Esophagus (tissue), 2 donors: Measurements from ENCODE around the gene BTF3L4. TPM values are rescaled to one million over a fixed set of nuclear protein-coding genes. Genes with fewer than 3 reads are reported as not detected.
"Not testable (repeated sequence)": the region's sequence is repeated elsewhere in the genome, so short reads cannot be mapped to it uniquely, and the experiment has no call there.

Experiments
- H3K27ac ChIP-seq, 2 donors: one replicate each; pipeline ENCODE4 v1.5.1; 2013; ENCODE audit warnings: low read depth in 2 of 2, mild to moderate bottlenecking in 2 of 2, inconsistent platforms in 1 of 2, low read length in 1 of 2, moderate library complexity in 1 of 2
- H3K27me3 ChIP-seq, 2 donors: one replicate each; pipeline ENCODE4 v1.6.1; 2013; ENCODE audit warnings: low read length in 2 of 2, control low read depth in 1 of 2, mild to moderate bottlenecking in 1 of 2; ENCODE audit not compliant: insufficient read depth in 2 of 2, control insufficient read depth in 1 of 2
- H3K36me3 ChIP-seq, 2 donors: one replicate each; pipeline ENCODE4 v1.6.1; 2013; ENCODE audit warnings: low read length in 1 of 2; ENCODE audit not compliant: control insufficient read depth in 2 of 2, insufficient read depth in 2 of 2
- H3K4me1 ChIP-seq, 2 donors: one replicate each; pipeline ENCODE4 v1.6.1; 2013; ENCODE audit warnings: low read length in 1 of 2; ENCODE audit not compliant: control insufficient read depth in 2 of 2, insufficient read depth in 2 of 2
- H3K4me3 ChIP-seq, 2 donors: one replicate each; pipeline ENCODE4 v1.5.1; 2013; ENCODE audit warnings: low read length in 2 of 2, mild to moderate bottlenecking in 2 of 2, low read depth in 1 of 2, moderate library complexity in 1 of 2
- H3K9me3 ChIP-seq, 2 donors: one replicate each; pipeline ENCODE4 v1.6.1; 2013; ENCODE audit warnings: mild to moderate bottlenecking in 2 of 2, low read depth in 1 of 2, low read length in 1 of 2, moderate library complexity in 1 of 2; ENCODE audit not compliant: control insufficient read depth in 2 of 2, insufficient read depth in 1 of 2
- WGBS, 2 donors: extraction: QIAGEN DNeasy Blood & Tissue Kit; methylation state at CpG; one replicate each; pipeline ENCODE4 v1.1.7; 2013; 5-methylcytosine and 5-hydroxymethylcytosine counted together
- polyA plus RNA-seq, 2 donors: library from polyadenylated mRNA; stranded (reverse); fragments of 200-250 nt; gene quantifications; one replicate each; pipeline ENCODE4 v1.2.3, GENCODE V29; 2013
- donor health status: healthy with polysubstance abuse.
- donor health status: Bipolar disorder and iron deficiency.

BTF3L4 gene
- polyA plus RNA-seq, result 10 to 100 TPM; 26.8 to 34.2 TPM

- 0% methylated on average over 48 to 54 of the region's 54 CpGs for WGBS, 2 donors
- H3K4me1 ChIP-seq, result peaks cover 0 to 3% of the 10 kb centered on the region in 2 donors
- H3K4me3 ChIP-seq, result peak within 1 kb of the TSS; percentile 86 to 99
- peaks cover 4 to 5% of the 10 kb centered on the region in 2 donors for H3K36me3 ChIP-seq
- H3K27me3 ChIP-seq, result no peaks in the 10 kb centered on the region
- peak within 1 kb of the TSS; percentile 87 to 94 for H3K27ac ChIP-seq
- H3K9me3 ChIP-seq, result no peaks in the 10 kb centered on the region
Observed at GRCh38 chr1:52056163-52056936, at the start of gene BTF3L4. BTF3L4 (plus strand) TSS chr1:52056295; CDS start chr1:52059848, 3,553 bp downstream.

- no peaks in the 10 kb centered on the region for H3K36me3 ChIP-seq
- H3K4me3 ChIP-seq, result no peak overlapping the region
- WGBS, 2 donors, result 23 to 25% methylated on average over 5 of the region's 5 CpGs
- H3K9me3 ChIP-seq, result no peaks in the 10 kb centered on the region
- no peaks in the 10 kb centered on the region for H3K27me3 ChIP-seq
- no peaks in the 10 kb centered on the region for H3K4me1 ChIP-seq
- H3K27ac ChIP-seq, result no peak overlapping the region
Observed at GRCh38 chr1:52007215-52008002, 48.7 kb upstream of the BTF3L4 start.

- Histone ChIP-seq H3K36me3 (no peaks in the 10 kb centered on the region), H3K4me1 (no peaks in the 10 kb centered on the region), H3K27ac (no peak overlapping the region), H3K4me3 (no peak overlapping the region), H3K27me3 (no peaks in the 10 kb centered on the region), H3K9me3 (no peaks in the 10 kb centered on the region)
- 81 to 87% methylated on average over 7 of the region's 7 CpGs for WGBS, 2 donors
Observed at GRCh38 chr1:52008071-52008809, 47.9 kb upstream of the BTF3L4 start.

- peaks cover 5 to 10% of the 10 kb centered on the region in 2 donors for H3K36me3 ChIP-seq
- H3K27me3 ChIP-seq, result no peaks in the 10 kb centered on the region
- no peak overlapping the region for H3K27ac ChIP-seq
- no peaks in the 10 kb centered on the region for H3K9me3 ChIP-seq
- no peak overlapping the region for H3K4me3 ChIP-seq
- 81 to 84% methylated on average over 2 of the region's 2 CpGs for WGBS, 2 donors
- no peaks in the 10 kb centered on the region for H3K4me1 ChIP-seq
Observed at GRCh38 chr1:52022133-52022532, 34.0 kb upstream of the BTF3L4 start.

GRCh38 chr1:52026278-52026677 lies 29.8 kb upstream of the BTF3L4 start:
- Histone ChIP-seq H3K27ac (no peak overlapping the region), H3K9me3 (no peaks in the 10 kb centered on the region), H3K4me1 (no peaks in the 10 kb centered on the region), H3K36me3 (peaks cover 2 to 5% of the 10 kb centered on the region in 2 donors), H3K4me3 (no peak overlapping the region), H3K27me3 (no peaks in the 10 kb centered on the region)
- 93 to 94% methylated on average over 2 of the region's 2 CpGs for WGBS, 2 donors

- peaks cover 3 to 4% of the 10 kb centered on the region in 2 donors for H3K4me1 ChIP-seq
- no peak overlapping the region for H3K27ac ChIP-seq
- H3K4me3 ChIP-seq, result no peak overlapping the region
- WGBS, 2 donors, result 63 to 89% methylated on average over 1 of the region's 1 CpG
- H3K9me3 ChIP-seq, result no peaks in the 10 kb centered on the region
- H3K36me3 ChIP-seq, result peaks cover 0 to 2% of the 10 kb centered on the region in 2 donors
- no peaks in the 10 kb centered on the region for H3K27me3 ChIP-seq
Observed at GRCh38 chr1:52028328-52028727, 27.8 kb upstream of the BTF3L4 start.

GRCh38 chr1:52028839-52029238 lies 27.3 kb upstream of the BTF3L4 start:
- 68 to 86% methylated on average over 5 of the region's 5 CpGs for WGBS, 2 donors

GRCh38 chr1:52032124-52032784 lies 23.8 kb upstream of the BTF3L4 start:
- no peaks in the 10 kb centered on the region for H3K36me3 ChIP-seq
- H3K27me3 ChIP-seq, result no peaks in the 10 kb centered on the region
- H3K27ac ChIP-seq, result peak overlapping the region; percentile 9 to 76
- H3K4me1 ChIP-seq, result peaks cover 3 to 4% of the 10 kb centered on the region in 2 donors
- H3K4me3 ChIP-seq, result peak overlapping the region; percentile 80 to 87
- H3K9me3 ChIP-seq, result no peaks in the 10 kb centered on the region
- 43 to 49% methylated on average over 5 of the region's 5 CpGs for WGBS, 2 donors

More at GRCh38 chr1:52028839-52029238, 27.3 kb upstream of the BTF3L4 start:
- H3K4me3 ChIP-seq, H3K27me3 ChIP-seq, H3K9me3 ChIP-seq, H3K36me3 ChIP-seq, H3K27ac ChIP-seq, H3K4me1 ChIP-seq: not testable (repeated sequence)

- Histone ChIP-seq H3K4me1 (peaks cover 3 to 4% of the 10 kb centered on the region in 2 donors), H3K27me3 (no peaks in the 10 kb centered on the region), H3K4me3 (peak overlapping the region; percentile 80 to 87), H3K27ac (peak overlapping the region; percentile 76 to 95), H3K36me3 (no peaks in the 10 kb centered on the region), H3K9me3 (no peaks in the 10 kb centered on the region)
- 4% methylated on average over 24 of the region's 24 CpGs for WGBS, 2 donors
Observed at GRCh38 chr1:52032785-52033131, 23.3 kb upstream of the BTF3L4 start.
